ENCODE measurements around the gene MARS2.
"Not testable (repeated sequence)": the region's sequence is repeated elsewhere in the genome, so short reads cannot be mapped to it uniquely, and the experiment has no call there.

MARS2 gene

DNA sequence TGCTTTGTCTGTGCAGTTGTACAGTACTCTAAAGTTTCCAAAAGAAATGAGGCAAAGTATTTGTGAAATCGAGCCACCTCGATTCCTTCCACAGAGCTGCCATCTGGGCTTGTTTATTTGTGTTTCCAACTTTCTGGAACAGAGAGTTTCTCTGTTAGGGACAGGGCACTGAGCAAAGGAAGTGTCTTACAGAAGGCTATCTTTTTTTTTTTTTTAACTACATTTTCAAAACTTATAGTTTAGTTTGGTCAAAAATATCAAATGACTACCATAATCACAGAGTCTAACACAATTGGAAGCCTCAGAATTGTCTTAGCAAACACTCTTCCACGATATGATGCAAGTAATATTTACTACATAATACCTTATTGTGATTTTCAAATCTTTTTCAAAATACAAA, 30.6 kb upstream of the MARS2 start:
- H3K9me3 ChIP-seq (ENCODE audit: control insufficient read depth in 1 of 2, low read length in 2 of 2), result no peaks in the 10 kb centered on the region
- H3K27ac ChIP-seq (ENCODE audit: low read depth, low read length), result no peak overlapping the region
- no peaks in the 10 kb centered on the region for H3K27me3 ChIP-seq (ENCODE audit: control insufficient read depth in 1 of 2, insufficient read depth in 2 of 2, low read length in 2 of 2)
- no peaks in the 10 kb centered on the region for H3K36me3 ChIP-seq (ENCODE audit: control insufficient read depth in 1 of 2, insufficient read depth in 2 of 2, low read length in 2 of 2)
- no peaks in the 10 kb centered on the region for H3K4me1 ChIP-seq (ENCODE audit: control insufficient read depth in 1 of 2, insufficient read depth in 2 of 2, low read length in 2 of 2)
- H3K4me3 ChIP-seq (ENCODE audit: low read depth in 1 of 2, low read length in 2 of 2), result no peak overlapping the region
- H3K9ac ChIP-seq (ENCODE audit: low read depth in 1 of 2, low read length in 2 of 2), result no peak overlapping the region

DNA sequence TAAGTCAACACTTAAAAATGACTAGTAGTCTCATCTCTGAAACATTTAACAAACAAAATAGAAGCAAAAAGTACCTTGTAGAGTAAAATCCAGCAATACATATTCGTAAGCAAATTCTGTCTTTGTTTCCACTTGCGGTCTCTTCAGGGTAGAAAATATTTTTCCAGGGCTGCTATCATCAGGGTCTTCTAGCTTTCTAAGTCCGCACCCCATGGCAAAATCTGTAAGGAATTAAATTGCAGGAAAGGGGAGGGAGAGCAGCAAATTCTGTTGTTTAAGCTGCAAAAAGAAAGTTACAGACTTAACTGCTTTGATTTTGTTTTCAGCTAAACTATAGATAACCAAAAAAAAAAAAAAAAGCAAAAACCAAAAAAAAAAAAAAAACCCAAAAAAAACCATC, 29.9 kb upstream of the MARS2 start, which contains the start of gene RFTN2:
Gene RFTN2, minus strand, starts transcription at position 342 of the 400 bp plus-strand sequence. Its CDS starts 129 bp downstream, at position 213.
- Histone ChIP-seq H3K27ac (ENCODE audit: low read depth, low read length) (no peak within 1 kb of the TSS), H3K9ac (ENCODE audit: low read depth in 1 of 2, low read length in 2 of 2) (no peak within 1 kb of the TSS), H3K9me3 (ENCODE audit: control insufficient read depth in 1 of 2, low read length in 2 of 2) (no peaks in the 10 kb centered on the region), H3K36me3 (ENCODE audit: control insufficient read depth in 1 of 2, insufficient read depth in 2 of 2, low read length in 2 of 2) (no peaks in the 10 kb centered on the region), H3K4me1 (ENCODE audit: control insufficient read depth in 1 of 2, insufficient read depth in 2 of 2, low read length in 2 of 2) (no peaks in the 10 kb centered on the region), H3K4me3 (ENCODE audit: low read depth in 1 of 2, low read length in 2 of 2) (peak within 1 kb of the TSS; percentile 29 to 43), H3K27me3 (ENCODE audit: control insufficient read depth in 1 of 2, insufficient read depth in 2 of 2, low read length in 2 of 2) (no peaks in the 10 kb centered on the region)

- no peaks in the 10 kb centered on the region for H3K9me3 ChIP-seq (ENCODE audit: control insufficient read depth in 1 of 2, low read length in 2 of 2)
- no peak overlapping the region for H3K9ac ChIP-seq (ENCODE audit: low read depth in 1 of 2, low read length in 2 of 2)
- peak overlapping the region; percentile 29 to 43 for H3K4me3 ChIP-seq (ENCODE audit: low read depth in 1 of 2, low read length in 2 of 2)
- H3K27me3 ChIP-seq (ENCODE audit: control insufficient read depth in 1 of 2, insufficient read depth in 2 of 2, low read length in 2 of 2), result no peaks in the 10 kb centered on the region
- no peaks in the 10 kb centered on the region for H3K4me1 ChIP-seq (ENCODE audit: control insufficient read depth in 1 of 2, insufficient read depth in 2 of 2, low read length in 2 of 2)
- H3K36me3 ChIP-seq (ENCODE audit: control insufficient read depth in 1 of 2, insufficient read depth in 2 of 2, low read length in 2 of 2), result no peaks in the 10 kb centered on the region
- H3K27ac ChIP-seq (ENCODE audit: low read depth, low read length), result no peak overlapping the region
These were observed 29.4 kb upstream of the MARS2 start for GRCh38 chr2:197675711-197676188.

- Histone ChIP-seq H3K36me3 (ENCODE audit: control insufficient read depth in 1 of 2, insufficient read depth in 2 of 2, low read length in 2 of 2) (no peaks in the 10 kb centered on the region), H3K4me1 (ENCODE audit: control insufficient read depth in 1 of 2, insufficient read depth in 2 of 2, low read length in 2 of 2) (no peaks in the 10 kb centered on the region), H3K4me3 (ENCODE audit: low read depth in 1 of 2, low read length in 2 of 2) (no peak overlapping the region), H3K9me3 (ENCODE audit: control insufficient read depth in 1 of 2, low read length in 2 of 2) (no peaks in the 10 kb centered on the region), H3K27ac (ENCODE audit: low read depth, low read length) (no peak overlapping the region), H3K9ac (ENCODE audit: low read depth in 1 of 2, low read length in 2 of 2) (no peak overlapping the region), H3K27me3 (ENCODE audit: control insufficient read depth in 1 of 2, insufficient read depth in 2 of 2, low read length in 2 of 2) (no peaks in the 10 kb centered on the region)
These were observed 28.1 kb upstream of the MARS2 start for GRCh38 chr2:197677056-197677455.

- Histone ChIP-seq H3K4me1 (ENCODE audit: control insufficient read depth in 1 of 2, insufficient read depth in 2 of 2, low read length in 2 of 2) (no peaks in the 10 kb centered on the region), H3K27me3 (ENCODE audit: control insufficient read depth in 1 of 2, insufficient read depth in 2 of 2, low read length in 2 of 2) (no peaks in the 10 kb centered on the region), H3K4me3 (ENCODE audit: low read depth in 1 of 2, low read length in 2 of 2) (no peak overlapping the region), H3K27ac (ENCODE audit: low read depth, low read length) (no peak overlapping the region), H3K9ac (ENCODE audit: low read depth in 1 of 2, low read length in 2 of 2) (no peak overlapping the region), H3K36me3 (ENCODE audit: control insufficient read depth in 1 of 2, insufficient read depth in 2 of 2, low read length in 2 of 2) (no peaks in the 10 kb centered on the region), H3K9me3 (ENCODE audit: control insufficient read depth in 1 of 2, low read length in 2 of 2) (no peaks in the 10 kb centered on the region)
These were observed 27.7 kb upstream of the MARS2 start for GRCh38 chr2:197677483-197677882.

DNA sequence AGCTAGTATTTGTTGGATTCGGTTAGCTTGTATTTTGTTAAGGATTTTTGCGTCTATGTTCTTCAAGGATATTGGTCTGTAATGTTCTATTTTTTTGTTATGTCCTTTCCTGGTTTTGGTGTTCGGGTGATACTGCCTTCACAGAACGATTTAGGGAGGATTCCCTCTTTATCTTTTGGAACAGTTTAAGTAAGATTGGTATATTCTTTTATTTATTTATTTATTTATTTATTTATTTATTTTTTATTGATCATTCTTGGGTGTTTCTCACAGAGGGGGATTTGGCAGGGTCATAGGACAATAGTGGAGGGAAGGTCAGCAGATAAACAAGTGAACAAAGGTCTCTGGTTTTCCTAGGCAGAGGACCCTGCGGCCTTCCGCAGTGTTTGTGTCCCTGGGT, 10.0 kb upstream of the MARS2 start:
- not testable (repeated sequence) for H3K9me3 ChIP-seq (ENCODE audit: control insufficient read depth in 1 of 2, low read length in 2 of 2); H3K36me3 ChIP-seq (ENCODE audit: control insufficient read depth in 1 of 2, insufficient read depth in 2 of 2, low read length in 2 of 2); H3K9ac ChIP-seq (ENCODE audit: low read depth in 1 of 2, low read length in 2 of 2); H3K27me3 ChIP-seq (ENCODE audit: control insufficient read depth in 1 of 2, insufficient read depth in 2 of 2, low read length in 2 of 2); H3K4me3 ChIP-seq (ENCODE audit: low read depth in 1 of 2, low read length in 2 of 2); H3K27ac ChIP-seq (ENCODE audit: low read depth, low read length); H3K4me1 ChIP-seq (ENCODE audit: control insufficient read depth in 1 of 2, insufficient read depth in 2 of 2, low read length in 2 of 2)

- H3K4me1 ChIP-seq (ENCODE audit: control insufficient read depth in 1 of 2, insufficient read depth in 2 of 2, low read length in 2 of 2); H3K9me3 ChIP-seq (ENCODE audit: control insufficient read depth in 1 of 2, low read length in 2 of 2); H3K4me3 ChIP-seq (ENCODE audit: low read depth in 1 of 2, low read length in 2 of 2); H3K9ac ChIP-seq (ENCODE audit: low read depth in 1 of 2, low read length in 2 of 2); H3K36me3 ChIP-seq (ENCODE audit: control insufficient read depth in 1 of 2, insufficient read depth in 2 of 2, low read length in 2 of 2); H3K27me3 ChIP-seq (ENCODE audit: control insufficient read depth in 1 of 2, insufficient read depth in 2 of 2, low read length in 2 of 2); H3K27ac ChIP-seq (ENCODE audit: low read depth, low read length): not testable (repeated sequence)
These were observed 9.2 kb upstream of the MARS2 start for GRCh38 chr2:197695971-197696370.

DNA sequence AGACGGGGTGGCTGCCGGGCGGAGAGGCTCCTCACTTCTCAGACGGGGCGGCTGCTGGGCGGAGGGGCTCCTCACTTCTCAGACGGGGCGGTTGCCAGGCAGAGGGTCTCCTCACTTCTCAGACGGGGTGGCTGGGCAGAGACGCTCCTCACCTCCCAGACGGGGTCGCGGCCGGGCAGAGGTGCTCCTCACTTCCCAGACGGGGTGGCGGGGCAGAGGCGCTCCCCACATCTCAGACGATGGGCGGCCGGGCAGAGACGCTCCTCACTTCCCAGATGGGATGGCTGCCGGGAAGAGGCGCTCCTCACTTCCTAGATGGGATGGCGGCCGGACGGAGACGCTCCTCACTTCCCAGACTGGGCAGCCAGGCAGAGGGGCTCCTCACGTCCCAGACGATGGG, 8.6 kb upstream of the MARS2 start:
- not testable (repeated sequence) for H3K9me3 ChIP-seq (ENCODE audit: control insufficient read depth in 1 of 2, low read length in 2 of 2); H3K9ac ChIP-seq (ENCODE audit: low read depth in 1 of 2, low read length in 2 of 2); H3K4me1 ChIP-seq (ENCODE audit: control insufficient read depth in 1 of 2, insufficient read depth in 2 of 2, low read length in 2 of 2)

DNA sequence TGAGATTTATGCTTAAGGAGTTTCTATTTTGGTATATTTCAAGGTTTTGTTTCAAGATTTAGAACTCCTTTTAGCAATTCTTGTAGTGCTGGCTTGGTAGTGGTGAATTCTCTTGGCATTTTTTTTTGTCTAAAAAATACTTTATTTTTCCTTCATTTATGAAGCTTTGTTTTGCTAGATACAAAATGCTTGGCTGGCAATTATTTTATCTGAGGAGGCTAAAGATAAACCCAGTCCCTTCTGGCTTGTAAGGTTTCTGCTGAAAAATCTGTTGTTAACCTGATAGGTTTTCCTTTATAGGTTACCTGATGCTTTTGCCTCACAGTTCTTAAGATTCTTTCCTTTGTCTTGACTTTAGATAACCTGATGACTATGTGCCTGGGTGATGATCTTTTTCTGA, 5.4 kb upstream of the MARS2 start:
- not testable (repeated sequence) for H3K4me3 ChIP-seq (ENCODE audit: low read depth in 1 of 2, low read length in 2 of 2); H3K36me3 ChIP-seq (ENCODE audit: control insufficient read depth in 1 of 2, insufficient read depth in 2 of 2, low read length in 2 of 2); H3K4me1 ChIP-seq (ENCODE audit: control insufficient read depth in 1 of 2, insufficient read depth in 2 of 2, low read length in 2 of 2)

More for the DNA sequence above, 8.6 kb upstream of the MARS2 start:
- H3K27me3 ChIP-seq (ENCODE audit: control insufficient read depth in 1 of 2, insufficient read depth in 2 of 2, low read length in 2 of 2); H3K27ac ChIP-seq (ENCODE audit: low read depth, low read length); H3K4me3 ChIP-seq (ENCODE audit: low read depth in 1 of 2, low read length in 2 of 2); H3K36me3 ChIP-seq (ENCODE audit: control insufficient read depth in 1 of 2, insufficient read depth in 2 of 2, low read length in 2 of 2): not testable (repeated sequence)

DNA sequence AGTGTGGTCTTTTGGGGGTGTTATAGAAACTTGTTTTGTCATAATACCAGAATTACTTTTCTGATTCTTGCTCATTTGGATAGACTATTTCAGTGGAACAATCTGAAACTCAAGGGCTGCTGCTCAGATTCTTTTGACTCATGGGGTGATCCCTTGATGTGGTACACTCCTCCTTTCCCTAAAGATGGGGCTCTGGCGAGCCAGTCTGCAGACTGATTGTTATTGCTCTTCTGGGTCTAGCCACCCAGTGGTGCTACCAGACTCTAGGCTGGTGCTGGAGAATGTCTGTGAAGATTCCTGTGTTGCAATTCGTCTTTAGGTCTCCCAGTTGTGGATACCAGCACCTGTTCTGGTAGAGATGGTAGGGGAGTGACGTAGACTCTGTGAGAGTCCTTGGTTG, 4.2 kb upstream of the MARS2 start:
- H3K27ac ChIP-seq (ENCODE audit: low read depth, low read length), result no peak overlapping the region
- H3K4me3 ChIP-seq (ENCODE audit: low read depth in 1 of 2, low read length in 2 of 2), result no peak overlapping the region
- no peaks in the 10 kb centered on the region for H3K9me3 ChIP-seq (ENCODE audit: control insufficient read depth in 1 of 2, low read length in 2 of 2)
- H3K27me3 ChIP-seq (ENCODE audit: control insufficient read depth in 1 of 2, insufficient read depth in 2 of 2, low read length in 2 of 2), result no peaks in the 10 kb centered on the region
- H3K9ac ChIP-seq (ENCODE audit: low read depth in 1 of 2, low read length in 2 of 2), result no peak overlapping the region
- no peaks in the 10 kb centered on the region for H3K36me3 ChIP-seq (ENCODE audit: control insufficient read depth in 1 of 2, insufficient read depth in 2 of 2, low read length in 2 of 2)
- H3K4me1 ChIP-seq (ENCODE audit: control insufficient read depth in 1 of 2, insufficient read depth in 2 of 2, low read length in 2 of 2), result peaks cover 1 to 5% of the 10 kb centered on the region in 2 donors

More for the DNA sequence above, 5.4 kb upstream of the MARS2 start:
- not testable (repeated sequence) for H3K9ac ChIP-seq (ENCODE audit: low read depth in 1 of 2, low read length in 2 of 2); H3K9me3 ChIP-seq (ENCODE audit: control insufficient read depth in 1 of 2, low read length in 2 of 2); H3K27ac ChIP-seq (ENCODE audit: low read depth, low read length); H3K27me3 ChIP-seq (ENCODE audit: control insufficient read depth in 1 of 2, insufficient read depth in 2 of 2, low read length in 2 of 2)
